Hepatocyte (in vitro differentiated cells): Measurements from ENCODE around the gene RGS10. TPM values are rescaled to one million over a fixed set of nuclear protein-coding genes. Genes with fewer than 3 reads are reported as not detected.

Source experiments
- DNase-seq: peaks from one replicate; pipeline ENCODE4 v3.0.0-alpha.2; 2016; ENCODE audit warnings: low spot score
- H2AFZ ChIP-seq: fragments of 200-600 bp; sonication (generic); 2 replicates; pipeline ENCODE4 v1.6.0; 2016; ENCODE audit warnings: antibody characterized with exemption, mild to moderate bottlenecking
- H3K27ac ChIP-seq: fragments of 200-600 bp; sonication (generic); 2 replicates; pipeline ENCODE4 v1.5.1; 2016; ENCODE audit warnings: mild to moderate bottlenecking
- H3K27me3 ChIP-seq: fragments of 200-600 bp; sonication (generic); 2 replicates; pipeline ENCODE4 v1.6.1; 2016
- H3K36me3 ChIP-seq: fragments of 200-600 bp; sonication (generic); replicated peaks from 2 replicates; pipeline ENCODE4 v1.5.1; 2016; ENCODE audit warnings: low read depth; ENCODE audit not compliant: insufficient read depth
- H3K4me1 ChIP-seq: fragments of 200-600 bp; sonication (generic); 2 replicates; pipeline ENCODE4 v1.5.1; 2016; ENCODE audit warnings: mild to moderate bottlenecking, moderate library complexity; ENCODE audit not compliant: insufficient read depth
- H3K4me2 ChIP-seq: fragments of 200-600 bp; sonication (generic); 2 replicates; pipeline ENCODE4 v1.6.0; 2016
- H3K4me3 ChIP-seq: fragments of 200-600 bp; sonication (generic); 2 replicates; pipeline ENCODE4 v1.5.1; 2016; ENCODE audit warnings: mild to moderate bottlenecking
- H3K79me2 ChIP-seq: fragments of 200-600 bp; sonication (generic); 2 replicates; pipeline ENCODE4 v1.6.0; 2017; ENCODE audit warnings: mild to moderate bottlenecking
- H3K9me2 ChIP-seq: fragments of 200-600 bp; sonication (generic); replicated peaks from 2 replicates; pipeline ENCODE4 v1.6.0; 2017; ENCODE audit warnings: mild to moderate bottlenecking; ENCODE audit not compliant: insufficient read depth
- H3K9me3 ChIP-seq: fragments of 200-600 bp; sonication (generic); 2 replicates; pipeline ENCODE4 v1.5.1; 2016; ENCODE audit warnings: low read depth, mild to moderate bottlenecking
- H4K20me1 ChIP-seq: fragments of 200-600 bp; sonication (generic); 2 replicates; pipeline ENCODE4 v1.6.0; 2016; ENCODE audit warnings: mild to moderate bottlenecking; ENCODE audit not compliant: insufficient read depth, poor library complexity, severe bottlenecking
- EZH2 ChIP-seq: fragments of 200-600 bp; sonication (generic); IDR thresholded peaks from 2 replicates; pipeline ENCODE4 v1.6.1; 2016; ENCODE audit warnings: antibody characterized with exemption, mild to moderate bottlenecking, borderline replicate concordance
- EZH2phosphoT487 ChIP-seq: fragments of 200-600 bp; sonication (generic); IDR thresholded peaks from one replicate; pipeline ENCODE4 v1.6.1; 2018; ENCODE audit warnings: antibody characterized with exemption, mild to moderate bottlenecking, low read depth, moderate library complexity; ENCODE audit not compliant: unreplicated experiment, severe bottlenecking
- WGBS: methylation state at CpG from one replicate; pipeline ENCODE4 v1.1.6; 2016; ENCODE audit warnings: low lambda C conversion rate; ENCODE audit errors: missing lambda C conversion rate; 5-methylcytosine and 5-hydroxymethylcytosine counted together
- polyA plus RNA-seq: library from polyadenylated mRNA; unstranded; fragments of >200 nt; fragmentation: Nextera tagmentation; extraction: Ambion mirVana; gene quantifications from 2 replicates; pipeline ENCODE4 v1.2.1, GENCODE V29; 2016
- total RNA-seq: library from RNA; depleted of rRNA; stranded (reverse); fragments of >200 nt; gene quantifications from 2 replicates; pipeline ENCODE4 v1.2.3, GENCODE V29; 2014
- TF ChIP-seq, protein P1 (sequence below): fragments of 200-600 bp; sonication (generic); IDR thresholded peaks from 2 replicates; pipeline ENCODE4 v1.5.1; 2016; ENCODE audit warnings: antibody characterized with exemption, mild to moderate bottlenecking; ENCODE audit not compliant: poor library complexity

Gene RGS10
- total and polyA plus RNA-seq, 2 experiments from 2014 or later, result 5.4 to 8.4 TPM

DNA sequence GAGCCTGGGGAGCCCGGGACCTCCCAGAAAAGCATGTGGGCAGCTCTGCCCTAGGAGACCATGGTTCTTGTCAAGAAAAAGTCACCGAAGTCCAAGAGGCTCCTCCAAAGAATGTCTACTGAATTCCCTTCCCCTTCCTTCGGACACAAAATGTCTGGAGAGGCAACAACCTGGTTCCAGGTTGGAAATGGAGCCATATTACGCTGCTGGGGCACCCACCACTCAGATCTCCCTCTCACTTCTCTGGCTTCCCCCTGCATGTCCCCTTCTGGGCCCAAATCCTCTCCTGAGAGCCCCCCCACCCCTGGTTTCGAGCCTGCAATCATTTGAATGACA lies 52.6 kb downstream of the RGS10 start:
- TF ChIP-seq, protein P1, sequence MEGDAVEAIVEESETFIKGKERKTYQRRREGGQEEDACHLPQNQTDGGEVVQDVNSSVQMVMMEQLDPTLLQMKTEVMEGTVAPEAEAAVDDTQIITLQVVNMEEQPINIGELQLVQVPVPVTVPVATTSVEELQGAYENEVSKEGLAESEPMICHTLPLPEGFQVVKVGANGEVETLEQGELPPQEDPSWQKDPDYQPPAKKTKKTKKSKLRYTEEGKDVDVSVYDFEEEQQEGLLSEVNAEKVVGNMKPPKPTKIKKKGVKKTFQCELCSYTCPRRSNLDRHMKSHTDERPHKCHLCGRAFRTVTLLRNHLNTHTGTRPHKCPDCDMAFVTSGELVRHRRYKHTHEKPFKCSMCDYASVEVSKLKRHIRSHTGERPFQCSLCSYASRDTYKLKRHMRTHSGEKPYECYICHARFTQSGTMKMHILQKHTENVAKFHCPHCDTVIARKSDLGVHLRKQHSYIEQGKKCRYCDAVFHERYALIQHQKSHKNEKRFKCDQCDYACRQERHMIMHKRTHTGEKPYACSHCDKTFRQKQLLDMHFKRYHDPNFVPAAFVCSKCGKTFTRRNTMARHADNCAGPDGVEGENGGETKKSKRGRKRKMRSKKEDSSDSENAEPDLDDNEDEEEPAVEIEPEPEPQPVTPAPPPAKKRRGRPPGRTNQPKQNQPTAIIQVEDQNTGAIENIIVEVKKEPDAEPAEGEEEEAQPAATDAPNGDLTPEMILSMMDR, result no peak
- no peak for TF ChIP-seq EZH2phosphoT487
- 76% methylated on average over 5 of the region's 5 CpGs for WGBS
- H3K79me2 ChIP-seq, result no peaks in the 10 kb centered on the region
- H3K4me2 ChIP-seq, result peak overlapping the region; percentile 81
- peaks cover 3% of the 10 kb centered on the region for H3K4me1 ChIP-seq
- no peaks in the 10 kb centered on the region for H3K36me3 ChIP-seq
- no peak for DNase-seq
- H3K4me3 ChIP-seq, result no peak overlapping the region
- H3K27me3 ChIP-seq, result no peaks in the 10 kb centered on the region
- no peaks in the 10 kb centered on the region for H3K9me2 ChIP-seq
- H4K20me1 ChIP-seq, result no peaks in the 10 kb centered on the region
- H2AFZ ChIP-seq, result no peak overlapping the region
- no peaks in the 10 kb centered on the region for H3K9me3 ChIP-seq
- no peak overlapping the region for H3K27ac ChIP-seq

DNA sequence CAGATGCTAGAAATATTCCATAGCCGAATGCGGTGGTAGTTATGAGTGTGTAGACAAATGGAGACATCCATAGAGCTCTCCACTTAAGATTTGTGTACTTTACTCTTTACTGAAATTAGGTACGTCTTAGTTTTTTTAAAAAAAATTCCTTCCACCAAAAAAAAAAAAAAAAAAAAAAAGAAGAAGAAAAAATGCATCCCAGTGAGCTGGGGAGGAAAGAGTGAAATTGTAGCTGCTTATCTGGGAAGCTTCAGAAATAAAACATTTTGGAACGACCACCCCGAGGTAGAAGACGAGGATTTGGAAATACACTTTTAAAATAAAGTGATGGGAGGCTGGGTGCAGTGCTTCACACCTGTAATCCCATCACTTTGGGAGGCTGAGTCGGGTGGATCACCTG lies 53.8 kb downstream of the RGS10 start:
- H3K27me3 ChIP-seq, result no peaks in the 10 kb centered on the region
- no peaks in the 10 kb centered on the region for H4K20me1 ChIP-seq
- WGBS, result 90% methylated on average over 7 of the region's 7 CpGs
- no peak overlapping the region for H3K4me2 ChIP-seq
- H3K36me3 ChIP-seq, result no peaks in the 10 kb centered on the region
- no peaks in the 10 kb centered on the region for H3K9me2 ChIP-seq
- no peaks in the 10 kb centered on the region for H3K79me2 ChIP-seq
- no peak overlapping the region for H2AFZ ChIP-seq
- H3K4me3 ChIP-seq, result no peak overlapping the region
- H3K9me3 ChIP-seq, result no peaks in the 10 kb centered on the region
- DNase-seq, result no peak
- no peaks in the 10 kb centered on the region for H3K4me1 ChIP-seq
- no peak overlapping the region for H3K27ac ChIP-seq
- TF ChIP-seq EZH2 (no peak), EZH2phosphoT487 (no peak)
- TF ChIP-seq, protein P1, result no peak

DNA sequence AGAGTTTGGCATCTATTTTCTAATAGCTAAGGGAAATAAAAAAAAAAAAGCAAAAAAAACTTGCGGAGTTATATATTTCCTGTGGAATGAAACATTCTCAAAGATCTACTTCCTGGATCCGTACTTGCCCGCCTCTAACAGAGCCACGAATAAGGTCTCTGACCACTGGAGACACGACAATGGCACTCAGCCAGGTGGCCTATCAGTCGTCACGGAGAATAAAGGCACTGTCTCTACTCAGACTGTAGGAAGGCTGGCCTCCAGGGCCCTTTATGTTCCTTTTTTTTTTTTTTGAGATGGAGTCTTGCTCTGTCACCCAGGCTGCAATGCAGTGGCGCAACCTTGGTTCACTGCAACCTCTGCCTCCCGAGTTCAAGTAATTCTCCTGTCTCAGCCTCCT lies 58.7 kb downstream of the RGS10 start:
- Histone ChIP-seq H2AFZ (no peak overlapping the region), H3K27ac (no peak overlapping the region), H3K4me1 (no peaks in the 10 kb centered on the region), H4K20me1 (no peaks in the 10 kb centered on the region), H3K4me3 (no peak overlapping the region), H3K4me2 (no peak overlapping the region), H3K27me3 (peaks cover 9% of the 10 kb centered on the region), H3K9me3 (no peaks in the 10 kb centered on the region), H3K36me3 (no peaks in the 10 kb centered on the region), H3K9me2 (no peaks in the 10 kb centered on the region), H3K79me2 (no peaks in the 10 kb centered on the region)
- no peak for TF ChIP-seq EZH2phosphoT487
- TF ChIP-seq, protein P1, result no peak
- TF ChIP-seq EZH2, result no peak
- WGBS, result 93% methylated on average over 9 of the region's 9 CpGs
- no peak for DNase-seq

DNA sequence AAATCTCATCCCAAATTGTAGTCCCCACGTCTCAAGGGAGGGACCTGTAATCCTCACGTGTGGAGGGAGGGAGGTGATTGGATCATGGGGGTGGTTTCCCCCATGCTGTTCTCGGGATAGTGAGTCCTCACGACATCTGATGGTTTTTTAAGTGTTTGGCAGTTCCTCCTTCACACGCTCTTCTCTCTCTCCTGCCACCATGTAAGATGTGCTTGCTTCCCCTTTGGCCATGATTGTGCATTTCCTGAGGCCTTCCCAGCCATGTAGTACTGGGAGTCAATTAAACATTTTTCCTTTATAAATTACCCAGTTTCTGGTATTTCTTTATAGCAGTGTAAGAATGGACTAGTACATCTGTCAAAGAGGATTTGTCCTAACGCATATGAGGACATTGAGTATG lies 59.5 kb downstream of the RGS10 start:
- Histone ChIP-seq H3K36me3 (no peaks in the 10 kb centered on the region), H3K4me2 (no peak overlapping the region), H3K4me3 (no peak overlapping the region), H3K9me3 (no peaks in the 10 kb centered on the region), H3K9me2 (no peaks in the 10 kb centered on the region), H3K79me2 (no peaks in the 10 kb centered on the region), H4K20me1 (no peaks in the 10 kb centered on the region), H3K27ac (no peak overlapping the region), H3K4me1 (no peaks in the 10 kb centered on the region), H3K27me3 (peaks cover 18% of the 10 kb centered on the region), H2AFZ (no peak overlapping the region)
- TF ChIP-seq EZH2 (no peak), EZH2phosphoT487 (no peak)
- TF ChIP-seq, protein P1, result no peak
- WGBS, result 95% methylated on average over 6 of the region's 6 CpGs
- no peak for DNase-seq
